MM.1S (cell line): ENCODE data around the gene HAO2.

Experiments used
- CTCF ChIP-seq: fragments of 300-600 bp; sonication (generic); IDR thresholded peaks from 2 replicates; pipeline ENCODE4 v1.5.1; 2016; ENCODE audit warnings: antibody characterized with exemption, low read length, mixed read lengths
- EZH2 ChIP-seq: fragments of 300-600 bp; sonication (generic); optimal IDR thresholded peaks from 2 replicates; pipeline ENCODE3; 2017; ENCODE audit warnings: low read depth, mild to moderate bottlenecking, antibody characterized with exemption, low read length, mixed read lengths

- TF ChIP-seq CTCF (no peak), EZH2 (no peak)
These were observed 23.2 kb upstream of the HAO2 start for GRCh38 chr1:119345398-119345797.
